Cardiac septum (tissue), 1 donor: ENCODE data around the gene BPIFB2. TPM values are rescaled to one million over a fixed set of nuclear protein-coding genes. Genes with fewer than 3 reads are reported as not detected.

Source experiments
- DNase-seq: peaks from one replicate; pipeline ENCODE4 v3.0.0-alpha.2; 2020; ENCODE audit warnings: low spot score
- intact Hi-C: fragments of 100-400 bp; cut with DNase I; formaldehyde crosslinking; loops from one replicate; pipeline ENCODE4 v1.14.0; 2022
- total RNA-seq: library from RNA; stranded (reverse); fragmentation: NEBNext Ultra II Directional; extraction: Animal tissue kit (Norgen Biotek cat#: 25700); gene quantifications from one replicate; pipeline ENCODE4 v1.2.1, GENCODE V29; 2021
- donor health status: DM: no; HTN: no; CAD: no.

BPIFB2 gene
- total RNA-seq, 1 donor from 2014 or later = not detected

DNA sequence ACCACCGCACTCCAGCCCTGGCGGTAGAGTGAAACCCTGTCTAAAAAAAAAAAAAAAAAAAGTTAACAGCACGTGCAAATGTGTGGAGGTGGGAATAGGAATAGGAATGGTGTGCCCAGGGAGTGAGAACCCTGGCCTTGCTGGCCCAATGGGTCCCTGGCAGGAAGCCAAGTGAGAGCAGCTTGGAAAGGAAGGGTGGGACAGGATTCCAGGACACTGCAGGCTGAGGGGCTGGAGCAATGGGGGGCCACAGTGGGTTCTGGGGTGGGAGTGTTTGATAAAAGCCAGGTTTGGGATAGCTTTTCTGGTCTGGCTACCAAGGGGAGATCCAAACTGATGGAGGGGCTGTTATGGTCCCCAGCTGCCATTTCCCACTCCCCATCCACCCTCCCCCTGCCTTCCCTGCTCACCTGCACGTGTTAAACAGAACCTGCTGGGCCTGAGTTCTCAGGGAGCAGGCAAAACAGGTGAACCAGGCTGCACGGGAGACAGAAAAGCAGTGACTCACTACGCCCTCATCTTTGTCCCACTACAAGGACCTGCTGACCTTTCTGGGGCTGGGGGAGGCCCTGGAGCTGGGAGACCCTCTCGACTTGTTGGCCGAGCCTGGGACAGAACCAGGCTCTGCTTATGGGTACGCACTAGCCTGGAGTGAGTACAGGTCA is 6.6 kb upstream of the BPIFB2 start:
- DNase-seq = no peak
- intact Hi-C loops = loop anchor here (10.0 kb wide), 1 partner anchor 96 kb away; no protein-coding TSS in a partner anchor

DNA sequence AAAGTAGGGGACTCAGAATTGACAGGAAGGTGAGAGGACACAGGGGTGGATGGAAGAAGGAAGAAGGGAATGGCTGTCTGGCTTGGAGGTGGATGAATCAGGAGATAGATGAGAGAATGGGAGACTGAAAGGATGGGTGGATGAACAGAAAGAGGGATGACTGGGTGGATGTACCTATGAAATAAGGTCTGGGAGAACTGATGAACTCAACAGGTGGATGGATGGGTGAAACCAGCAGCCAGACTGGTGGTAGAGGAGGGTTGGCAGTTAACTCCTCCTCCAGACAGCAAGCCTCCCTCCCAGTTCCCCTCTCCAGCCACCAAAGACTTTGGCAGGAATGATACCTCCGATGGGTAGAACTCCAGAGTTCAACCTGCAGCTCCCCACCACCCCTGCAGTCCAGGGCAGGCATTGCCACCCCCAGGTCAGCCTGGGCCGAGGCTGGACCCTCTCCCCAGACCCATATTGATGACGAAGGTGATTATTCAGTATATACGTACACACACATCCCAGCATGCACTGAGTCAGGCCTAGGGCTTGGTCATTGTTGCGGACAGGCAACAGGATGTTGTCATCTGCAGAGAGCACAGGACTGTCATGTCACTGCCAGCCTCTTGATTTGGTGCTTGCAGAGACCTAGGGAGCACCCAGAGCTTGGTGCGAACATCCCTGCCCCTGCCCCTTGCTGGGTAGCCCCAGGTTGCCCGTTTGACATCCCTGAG is 5.3 kb upstream of the BPIFB2 start:
- DNase-seq = no peak
- intact Hi-C loops = loop anchor here (10.0 kb wide), 1 partner anchor 97 kb away; no protein-coding TSS in a partner anchor

DNA sequence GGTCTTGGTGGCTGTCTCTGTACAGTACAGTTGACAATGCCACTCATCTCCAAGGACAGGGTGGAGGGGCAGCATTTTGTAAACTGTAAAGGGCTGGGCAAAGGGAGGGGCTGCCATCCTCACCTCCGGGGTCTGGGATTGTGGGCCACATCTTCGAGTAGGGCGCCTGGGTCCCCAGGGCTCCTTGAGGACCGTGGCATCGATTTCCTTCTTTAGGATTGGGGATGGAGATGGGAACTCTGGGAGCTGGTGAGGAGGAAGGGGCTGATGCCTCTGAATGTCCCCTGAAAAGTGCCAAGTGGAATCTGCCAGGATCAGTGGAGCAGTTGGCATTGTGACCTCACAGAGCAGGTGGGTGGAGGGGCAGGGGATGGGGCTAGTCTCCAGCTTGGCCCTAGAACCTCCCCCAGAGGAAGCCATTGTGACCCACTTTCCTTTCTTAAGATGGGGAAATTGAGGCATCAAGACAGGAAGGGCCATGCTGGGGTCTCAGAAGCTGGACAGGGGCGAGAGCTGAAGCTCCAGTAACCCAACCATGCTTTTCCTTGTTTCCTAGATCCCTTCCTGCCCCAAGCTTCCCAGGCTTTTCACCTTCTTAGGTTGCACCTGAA is 3.3 kb upstream of the BPIFB2 start, which contains the start of gene SUN5:
SUN5 (minus strand) TSS at position 293 of the 611 bp plus-strand sequence; CDS start at position 200, 93 bp downstream.
- no peak for DNase-seq
- intact Hi-C loops = loop anchor here (10.0 kb wide), 1 partner anchor 99 kb away; no protein-coding TSS in a partner anchor

DNA sequence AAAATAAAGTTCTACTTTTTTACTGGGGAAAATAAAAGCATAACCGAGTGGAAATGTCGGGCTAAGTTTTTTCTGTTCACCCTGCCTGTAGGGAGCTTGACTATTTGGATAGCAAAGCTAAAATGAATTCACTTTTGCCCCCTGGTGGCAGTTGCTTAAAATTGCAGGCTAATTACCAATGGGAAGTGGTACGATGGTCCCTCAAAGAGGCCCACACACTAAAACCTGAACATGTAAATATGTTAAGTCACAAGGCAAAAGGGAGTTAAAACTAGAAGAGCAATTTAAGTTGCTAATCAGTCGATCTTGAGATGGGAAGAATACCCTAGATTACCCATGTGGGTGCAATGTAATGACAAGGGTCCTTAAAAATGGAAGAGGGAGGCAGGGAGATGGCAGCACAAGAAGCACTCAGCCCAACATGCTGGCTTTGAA is 2.4 kb upstream of the BPIFB2 start:
- DNase-seq = no peak
- intact Hi-C loops = loop anchor here (10.0 kb wide), 1 partner anchor 100 kb away; no protein-coding TSS in a partner anchor

DNA sequence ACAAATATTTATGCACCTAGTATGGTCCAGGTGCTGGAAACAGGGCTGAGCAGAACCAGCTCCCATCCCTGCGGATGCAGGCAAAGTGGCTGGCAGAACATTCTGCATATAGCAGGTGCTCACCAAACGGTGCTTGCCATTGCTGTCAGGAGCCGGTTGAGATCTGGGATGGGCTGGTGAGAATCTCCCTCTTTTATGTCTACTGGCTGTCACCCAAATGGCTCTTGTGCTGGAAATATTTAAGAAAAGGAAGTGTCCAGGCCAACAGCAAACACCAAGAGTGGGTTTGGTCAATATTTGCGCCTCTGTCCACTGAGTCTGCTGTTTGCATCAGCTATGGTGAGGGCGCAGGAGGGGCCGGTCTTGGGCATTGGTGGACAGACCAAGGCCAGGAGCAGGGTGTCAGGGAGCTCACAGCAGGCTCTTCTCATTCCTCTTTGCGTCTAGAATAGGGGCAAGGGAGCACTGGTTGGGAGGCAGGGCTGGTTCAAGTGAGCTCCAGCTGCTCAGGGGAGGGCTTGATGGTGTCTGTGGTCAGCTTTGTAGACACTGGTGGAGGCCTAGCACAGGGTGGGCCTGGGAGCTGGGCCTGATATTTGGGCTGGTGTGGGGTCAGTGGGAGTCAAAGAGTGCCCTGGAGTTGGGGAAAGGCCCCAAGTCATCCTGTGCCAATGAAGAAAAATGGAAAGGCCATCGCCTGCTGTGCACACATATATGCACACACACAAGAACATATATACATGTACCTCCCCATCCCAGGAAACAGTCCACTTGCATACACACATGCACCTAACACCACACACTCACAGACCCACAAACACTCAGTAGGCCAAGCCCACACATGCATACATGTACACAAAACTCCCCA is 1.4 kb upstream of the BPIFB2 start:
- intact Hi-C loops = loop anchor here (10.0 kb wide), 1 partner anchor 101 kb away; no protein-coding TSS in a partner anchor
- no peak for DNase-seq

DNA sequence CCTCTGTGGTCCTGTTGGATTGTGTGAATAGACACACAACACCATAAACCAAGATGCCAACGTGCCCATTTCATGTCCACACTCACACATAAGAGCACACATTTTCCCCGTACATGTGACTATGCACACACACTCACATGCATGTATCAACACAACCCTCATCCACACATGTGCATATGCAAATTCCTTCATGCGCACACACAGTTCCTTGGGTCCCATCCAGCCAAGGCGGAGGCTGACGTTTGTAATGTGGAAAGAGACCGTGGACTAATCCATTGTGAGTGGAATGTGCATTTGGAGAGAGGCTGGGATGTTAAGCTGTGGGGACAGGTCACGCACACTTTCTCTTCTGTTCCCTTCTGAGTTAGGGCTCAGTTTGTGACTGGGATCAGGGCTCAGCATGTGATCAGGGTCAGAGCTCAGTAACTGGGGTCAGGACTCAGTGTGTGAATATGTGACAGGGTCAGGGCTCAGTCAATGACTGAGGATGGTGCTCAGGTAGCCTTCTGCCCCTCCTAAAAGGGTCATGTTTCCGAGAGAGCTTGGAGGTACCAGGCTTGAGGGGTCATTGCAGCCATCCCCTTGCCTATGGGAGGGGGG is 628 bp upstream of the BPIFB2 start:
- intact Hi-C loops = loop anchor here (10.0 kb wide), 1 partner anchor 102 kb away; no protein-coding TSS in a partner anchor
- no peak for DNase-seq

DNA sequence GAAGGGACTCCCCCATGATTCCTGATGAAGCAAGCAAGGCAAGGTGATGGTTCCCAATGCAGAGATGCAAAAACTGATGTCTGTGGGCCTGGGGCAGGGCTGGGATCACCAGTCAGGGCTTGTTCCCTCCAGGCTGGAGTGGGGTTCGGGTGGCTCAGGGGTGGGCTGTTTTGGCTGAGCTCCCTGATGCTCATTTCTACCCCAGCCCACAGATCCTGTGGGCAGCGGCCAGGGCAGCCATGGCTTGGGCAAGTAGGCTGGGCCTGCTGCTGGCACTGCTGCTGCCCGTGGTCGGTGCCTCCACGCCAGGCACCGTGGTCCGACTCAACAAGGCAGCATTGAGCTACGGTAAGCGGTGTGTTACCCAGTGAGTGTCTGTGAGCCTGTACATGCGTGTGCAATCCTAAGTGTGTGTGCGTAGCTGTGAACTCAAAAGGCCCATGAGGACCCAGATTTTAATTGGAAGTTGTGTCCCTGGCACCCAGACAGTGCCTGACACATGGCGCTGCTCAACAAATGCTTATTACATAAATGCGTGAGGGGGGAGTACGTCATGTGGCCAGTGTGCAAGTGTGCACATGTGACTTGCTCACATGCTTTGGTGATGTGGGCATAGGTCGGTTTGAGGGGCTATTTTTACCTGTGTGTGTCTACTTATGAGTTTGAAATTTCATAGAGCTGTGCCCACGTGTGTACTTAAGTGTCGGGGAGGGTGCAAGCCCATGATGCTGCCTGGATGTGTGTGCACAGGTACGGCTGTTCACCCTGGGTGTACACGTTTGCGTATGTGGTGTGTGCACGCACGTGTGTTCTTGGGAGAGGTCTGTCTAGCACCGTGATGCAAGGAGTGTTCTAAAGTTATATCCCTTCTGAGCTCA is 1.1 kb downstream of the BPIFB2 start:
- intact Hi-C loops = loop anchor here (10.0 kb wide), 1 partner anchor 104 kb away; no protein-coding TSS in a partner anchor

DNA sequence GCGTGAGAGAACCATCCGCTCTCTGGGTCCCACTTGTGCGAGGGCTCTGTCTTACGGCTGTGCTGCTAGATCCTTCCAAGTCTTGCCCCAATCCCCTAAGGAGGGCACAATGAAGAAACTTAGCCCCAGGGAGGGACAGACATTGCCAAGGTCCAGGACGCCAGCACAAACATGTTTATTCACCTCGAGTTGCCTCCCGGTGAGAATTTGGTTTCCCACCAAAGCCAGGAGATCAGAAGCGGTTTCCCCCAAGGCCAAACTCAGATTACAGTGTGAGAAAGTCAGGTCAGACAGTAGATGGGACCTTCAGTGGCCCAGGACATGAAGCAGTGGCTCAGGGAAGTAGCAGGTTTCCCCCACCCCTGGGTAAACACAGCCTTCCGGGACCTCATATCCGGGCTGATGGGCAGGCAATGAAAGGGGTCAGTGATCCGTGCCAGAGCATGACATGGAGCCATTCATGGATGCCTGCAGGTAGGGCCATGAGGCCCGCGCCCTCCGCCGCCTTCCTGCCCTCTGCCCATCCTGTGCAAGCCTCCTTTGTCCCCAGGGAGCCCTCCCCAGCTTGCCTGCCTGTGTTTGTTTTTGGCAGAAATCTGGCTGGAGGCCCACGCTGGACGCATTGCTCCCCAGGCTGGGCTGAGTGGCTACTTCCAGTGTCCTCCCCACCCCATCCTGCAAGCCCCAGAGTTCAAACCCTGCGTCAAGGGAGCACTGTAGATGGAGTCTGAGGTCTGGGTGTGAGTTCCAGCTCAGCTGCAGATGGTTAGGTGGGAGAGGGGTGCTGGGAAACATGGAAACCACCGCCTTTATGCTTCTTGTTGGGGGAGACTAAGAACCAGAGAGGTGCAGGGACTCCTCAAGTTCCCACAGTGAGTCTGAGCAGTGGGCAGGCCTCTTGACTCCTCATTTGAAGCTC is 2.0 kb downstream of the BPIFB2 start:
- intact Hi-C loops = loop anchor here (10.0 kb wide), 1 partner anchor 105 kb away; no protein-coding TSS in a partner anchor
- no peak for DNase-seq

More for the DNA sequence above, 1.1 kb downstream of the BPIFB2 start:
- no peak for DNase-seq

DNA sequence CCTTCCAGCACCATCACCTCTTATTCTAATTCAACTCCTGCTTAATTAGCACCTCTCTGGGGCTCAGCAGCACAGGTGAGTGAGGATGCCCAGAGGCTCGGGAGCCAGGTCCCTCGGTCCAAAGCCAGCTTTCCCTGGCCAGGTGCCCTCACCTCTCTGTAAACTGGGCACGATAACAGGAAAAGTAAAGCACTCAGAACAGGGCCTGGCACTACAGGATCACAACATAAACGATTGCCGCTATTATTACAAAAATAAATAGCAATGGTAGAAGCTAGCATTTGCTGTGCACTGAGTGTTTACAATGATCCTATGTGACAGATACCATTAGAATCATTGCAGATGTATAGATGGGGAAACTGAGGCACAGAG is 2.6 kb downstream of the BPIFB2 start:
- no peak for DNase-seq
- intact Hi-C loops = no loop called here

DNA sequence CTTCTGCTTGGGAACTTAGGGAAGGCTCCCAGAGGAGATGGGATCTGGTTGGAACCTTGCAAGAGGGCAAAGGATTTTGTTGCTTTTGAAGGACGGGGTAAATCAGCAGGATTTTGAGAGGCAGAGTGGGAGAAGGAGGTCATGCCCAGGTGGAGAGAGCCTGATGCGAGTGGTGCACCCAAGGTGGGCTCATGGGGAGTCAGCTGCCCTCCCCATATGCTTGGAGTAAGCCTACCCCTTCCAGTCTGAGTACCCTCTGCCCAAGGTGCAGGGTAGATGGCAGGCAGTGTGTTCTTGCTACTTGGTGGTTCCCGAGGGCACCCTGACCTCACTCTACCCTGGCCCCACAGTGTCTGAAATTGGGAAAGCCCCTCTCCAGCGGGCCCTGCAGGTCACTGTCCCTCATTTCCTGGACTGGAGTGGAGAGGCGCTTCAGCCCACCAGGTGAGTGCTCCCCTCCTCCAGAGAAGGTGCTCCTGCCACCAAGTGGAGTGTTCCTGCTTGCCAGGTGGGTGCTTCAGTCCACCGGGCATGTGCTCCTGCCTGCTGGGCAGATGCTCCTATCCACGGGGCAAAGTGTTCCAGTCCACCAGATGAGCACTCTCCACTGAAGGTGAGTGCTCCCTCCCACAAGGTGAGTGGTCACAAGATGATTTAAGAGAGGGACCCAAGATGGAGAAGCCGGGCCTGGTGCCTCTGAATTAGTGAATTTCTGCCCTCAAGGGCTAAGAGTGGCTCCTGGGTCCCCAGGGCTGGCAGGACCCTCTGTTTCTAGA is 3.4 kb downstream of the BPIFB2 start:
- intact Hi-C loops = no loop called here
- no peak for DNase-seq

DNA sequence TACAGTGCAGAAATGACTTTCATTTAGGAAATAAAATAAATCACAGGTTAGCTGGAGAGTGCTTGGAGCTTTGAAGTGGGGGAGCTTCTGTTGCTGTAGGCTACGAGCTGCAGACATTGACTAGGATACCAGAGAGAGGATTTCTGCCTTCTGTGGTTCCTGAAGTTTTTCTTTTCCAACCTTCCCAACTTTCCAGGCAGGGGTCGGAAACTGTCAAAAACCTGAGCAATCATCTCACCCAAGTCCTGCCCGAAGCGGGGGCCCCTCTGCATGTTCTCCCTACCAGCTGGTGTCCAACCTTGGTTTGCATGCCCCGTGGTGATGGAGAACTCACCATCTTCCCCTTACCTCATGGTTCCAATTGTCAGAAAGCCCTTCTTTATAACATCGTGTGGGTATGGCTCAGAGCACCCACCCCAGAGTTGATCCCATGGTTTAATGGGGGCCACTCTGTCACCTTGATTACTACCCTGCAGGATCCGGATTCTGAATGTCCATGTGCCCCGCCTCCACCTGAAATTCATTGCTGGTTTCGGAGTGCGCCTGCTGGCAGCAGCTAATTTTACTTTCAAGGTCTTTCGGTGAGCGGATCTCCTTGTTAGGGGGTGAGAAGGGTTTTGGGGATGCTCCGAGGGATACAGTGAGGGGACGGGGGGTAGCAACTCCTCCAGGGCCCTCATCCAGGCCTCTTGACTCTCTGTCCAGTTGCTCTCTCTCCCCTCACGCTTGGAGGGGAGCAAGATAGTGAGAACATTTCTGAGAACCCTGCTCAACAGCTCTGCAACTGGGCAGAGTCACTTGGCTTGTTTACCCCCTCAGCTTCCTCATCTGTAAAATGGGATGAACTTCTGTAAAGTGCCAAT is 5.1 kb downstream of the BPIFB2 start:
- no peak for DNase-seq
- intact Hi-C loops = no loop called here

DNA sequence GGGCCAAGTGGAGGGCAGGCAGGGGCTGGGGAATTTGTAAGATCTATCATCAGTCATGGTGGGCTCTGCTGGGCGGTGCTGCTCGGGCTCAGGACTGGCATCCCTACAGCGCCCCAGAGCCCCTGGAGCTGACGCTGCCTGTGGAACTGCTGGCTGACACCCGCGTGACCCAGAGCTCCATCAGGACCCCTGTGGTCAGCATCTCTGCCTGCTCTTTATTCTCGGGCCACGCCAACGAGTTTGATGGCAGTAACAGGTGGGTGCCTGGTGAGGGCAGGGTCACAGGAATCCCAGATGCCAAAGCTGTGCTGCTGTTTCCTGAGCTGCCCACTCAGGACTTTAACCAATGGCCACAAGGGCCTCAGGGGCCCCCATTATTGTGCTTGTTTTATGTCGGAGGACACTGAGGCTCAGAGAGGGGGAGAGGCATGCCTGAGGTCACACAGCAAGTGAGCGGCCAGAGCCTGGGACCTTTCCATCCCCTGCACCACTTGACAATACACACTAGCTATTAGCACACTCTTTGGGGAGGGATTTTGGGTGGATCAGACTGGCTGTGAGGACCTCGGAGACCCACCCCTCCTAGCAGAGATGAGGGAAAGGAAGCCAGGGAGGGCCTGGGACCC is 6.3 kb downstream of the BPIFB2 start:
- intact Hi-C loops = no loop called here
- no peak for DNase-seq

DNA sequence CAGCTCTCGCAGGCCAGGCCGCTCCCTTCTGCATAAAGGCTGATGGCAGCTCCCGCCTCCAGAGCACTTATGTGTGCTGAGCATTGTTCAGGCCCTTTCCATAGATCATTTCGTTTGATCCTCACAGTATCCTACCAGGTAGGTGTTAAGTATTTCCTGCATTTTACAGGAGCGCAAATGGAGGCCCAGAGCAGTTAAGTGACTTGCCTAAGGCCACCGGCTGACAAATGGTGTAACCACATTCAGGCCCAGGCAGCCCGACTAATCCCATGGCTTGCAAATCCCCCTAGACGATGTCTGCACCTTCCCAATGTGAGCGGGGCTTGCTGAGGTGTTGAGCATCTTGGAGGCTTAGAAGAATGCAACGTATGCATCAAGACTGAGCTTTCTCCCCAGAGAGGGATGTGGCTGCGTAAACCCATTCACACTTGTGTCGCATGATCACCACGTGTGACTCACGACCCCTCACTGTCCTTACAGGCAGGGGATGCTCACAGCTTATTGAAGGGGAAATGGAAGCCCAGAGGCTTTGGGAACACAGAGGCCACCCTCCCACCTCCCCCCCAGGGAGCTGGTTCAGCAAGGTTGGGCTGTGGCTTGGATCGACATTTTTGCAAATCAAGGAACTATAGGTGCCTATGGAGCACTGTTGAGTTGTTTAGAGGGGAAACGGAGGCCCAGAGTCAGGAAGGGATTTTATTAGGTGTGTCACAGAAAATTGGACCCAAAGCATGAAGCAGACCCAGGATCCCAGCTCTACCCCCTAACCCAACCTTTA is 7.0 kb downstream of the BPIFB2 start:
- DNase-seq = no peak
- intact Hi-C loops = no loop called here

DNA sequence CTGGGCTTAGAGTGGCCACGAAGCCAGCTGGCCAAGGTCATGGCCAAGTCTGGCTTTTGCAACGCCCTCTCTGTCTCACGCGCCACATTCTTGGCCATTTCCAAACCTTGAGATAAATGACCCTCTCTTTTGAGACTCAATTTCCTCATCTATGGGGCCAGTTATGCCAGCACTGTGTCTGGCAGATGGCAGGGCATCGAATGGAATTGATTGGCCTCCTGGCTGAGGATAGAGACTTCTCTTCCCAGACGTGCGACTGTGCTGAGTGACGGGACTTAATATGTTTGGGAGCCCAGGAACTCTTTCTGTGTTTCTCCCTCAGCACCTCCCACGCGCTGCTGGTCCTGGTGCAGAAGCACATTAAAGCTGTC is 7.6 kb downstream of the BPIFB2 start:
- no peak for DNase-seq
- intact Hi-C loops = no loop called here
